GM21423 (cell line): ENCODE data around the gene FNDC3A.

Experiments used
- ATAC-seq: cut with Tn5 transposase; IDR thresholded peaks from one replicate; pipeline ENCODE4 v1.9.1; 2021; ENCODE audit warnings: mild to moderate bottlenecking, moderate library complexity; ENCODE audit not compliant: unreplicated experiment

The FNDC3A gene

GRCh38 chr13:49213539-49213938 is 237.8 kb downstream of the FNDC3A start:
- no peak for ATAC-seq

- no peak for ATAC-seq
Measured at GRCh38 chr13:49213997-49214916, 238.5 kb downstream of the FNDC3A start.

GRCh38 chr13:49214917-49215376 is 239.2 kb downstream of the FNDC3A start:
- ATAC-seq = peak; percentile 64

GRCh38 chr13:49216334-49216733 is 240.6 kb downstream of the FNDC3A start:
- no peak for ATAC-seq

- ATAC-seq = no peak
Measured at GRCh38 chr13:49217962-49218492, 242.3 kb downstream of the FNDC3A start.

GRCh38 chr13:49218493-49219051 is 242.9 kb downstream of the FNDC3A start:
- no peak for ATAC-seq

GRCh38 chr13:49219647-49220035 is 243.9 kb downstream of the FNDC3A start:
- no peak for ATAC-seq

GRCh38 chr13:49220036-49220855 is 244.5 kb downstream of the FNDC3A start, which contains the start of gene MLNR:
Gene MLNR (plus strand): TSS chr13:49220338. CDS start chr13:49220338, 0 bp downstream.
- peak; percentile 40 for ATAC-seq

- no peak for ATAC-seq
Measured at GRCh38 chr13:49220856-49221589, 245.3 kb downstream of the FNDC3A start.

GRCh38 chr13:49221590-49221965 is 245.9 kb downstream of the FNDC3A start:
- ATAC-seq = no peak

- ATAC-seq = no peak
Measured at GRCh38 chr13:49225223-49226042, 249.7 kb downstream of the FNDC3A start.

GRCh38 chr13:49226613-49227012 is 250.9 kb downstream of the FNDC3A start:
- ATAC-seq = no peak

GRCh38 chr13:49234741-49235140 is 259.0 kb downstream of the FNDC3A start:
- ATAC-seq = no peak

- ATAC-seq = no peak
Measured at GRCh38 chr13:49235856-49236431, 260.2 kb downstream of the FNDC3A start.

GRCh38 chr13:49238621-49239020 is 262.9 kb downstream of the FNDC3A start:
- no peak for ATAC-seq

GRCh38 chr13:49240017-49240416 is 264.3 kb downstream of the FNDC3A start:
- no peak for ATAC-seq

GRCh38 chr13:49241296-49241695 is 265.6 kb downstream of the FNDC3A start:
- ATAC-seq = no peak

- no peak for ATAC-seq
Measured at GRCh38 chr13:49245101-49245500, 269.4 kb downstream of the FNDC3A start.
